SW 1271 (cell line): Measurements from ENCODE around the gene CUL9.

ENCODE experiments used
- DNase-seq, 2 experiments: peaks; one replicate each; lab custom pipeline; 2025; lab: John Stamatoyannopoulos, UW

Gene CUL9

GRCh38 chr6:43257367-43258145 is 75.6 kb downstream of the CUL9 start:
- no peak for DNase-seq

DNA sequence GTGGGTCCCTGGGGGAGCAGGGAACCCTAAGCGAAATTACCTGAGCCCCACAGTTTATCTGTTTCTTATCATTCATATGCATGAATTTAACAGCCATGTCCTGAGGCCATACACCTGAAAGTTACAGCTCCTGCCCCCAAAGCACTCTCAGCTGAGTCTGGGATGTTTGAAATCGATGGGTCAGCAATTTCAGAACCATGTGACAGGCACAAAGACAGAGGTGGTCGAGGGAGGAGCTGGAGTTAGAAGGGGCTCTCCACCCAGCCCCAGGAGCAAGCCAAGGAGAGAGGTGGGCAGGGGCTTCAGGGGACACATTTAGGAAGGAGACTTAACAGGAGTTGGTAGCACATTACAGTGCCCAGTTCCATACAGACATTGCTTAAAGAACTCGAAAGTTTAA is 76.2 kb downstream of the CUL9 start:
- DNase-seq = no peak

DNA sequence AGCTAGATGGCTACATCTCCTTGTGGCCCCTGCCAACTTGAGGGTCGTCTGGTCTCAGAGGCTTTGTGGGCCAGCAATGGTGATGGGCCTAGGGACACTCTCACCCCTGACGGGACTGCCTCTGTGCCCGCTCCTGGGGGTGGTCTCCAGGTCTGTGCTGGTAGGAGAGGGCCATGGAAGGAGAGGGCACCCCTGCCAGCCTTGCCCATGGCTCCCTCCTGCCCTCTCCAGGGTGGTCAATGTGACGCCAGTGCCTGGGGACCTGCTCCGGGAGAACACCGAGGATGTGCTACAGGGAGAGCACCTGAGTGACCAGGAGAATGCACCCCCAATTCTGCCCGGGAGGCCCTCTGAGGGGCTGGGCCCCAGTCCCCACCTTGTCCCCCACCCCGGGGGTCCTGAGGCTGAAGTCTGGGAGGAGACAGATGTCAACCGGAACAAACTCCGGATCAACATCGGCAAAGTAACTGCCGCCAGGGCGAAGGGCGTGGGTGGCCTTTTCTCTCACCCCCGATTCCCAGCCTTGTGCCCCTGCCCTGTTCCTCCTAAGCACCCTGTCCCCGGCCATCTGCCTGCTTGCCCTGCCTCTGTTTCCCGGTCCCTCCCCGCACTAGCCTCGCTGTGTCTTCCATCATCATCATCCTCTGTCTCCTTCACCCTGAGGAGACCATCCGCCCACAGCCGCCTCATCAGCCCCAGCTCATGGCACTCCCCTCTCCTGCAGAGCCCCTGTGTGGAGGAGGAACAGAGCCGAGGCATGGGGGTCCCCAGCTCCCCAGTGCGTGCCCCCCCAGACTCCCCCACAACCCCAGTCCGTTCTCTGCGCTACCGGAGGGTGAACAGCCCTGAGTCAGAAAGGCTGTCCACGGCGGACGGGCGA is 77.1 kb downstream of the CUL9 start:
- DNase-seq = no peak

DNA sequence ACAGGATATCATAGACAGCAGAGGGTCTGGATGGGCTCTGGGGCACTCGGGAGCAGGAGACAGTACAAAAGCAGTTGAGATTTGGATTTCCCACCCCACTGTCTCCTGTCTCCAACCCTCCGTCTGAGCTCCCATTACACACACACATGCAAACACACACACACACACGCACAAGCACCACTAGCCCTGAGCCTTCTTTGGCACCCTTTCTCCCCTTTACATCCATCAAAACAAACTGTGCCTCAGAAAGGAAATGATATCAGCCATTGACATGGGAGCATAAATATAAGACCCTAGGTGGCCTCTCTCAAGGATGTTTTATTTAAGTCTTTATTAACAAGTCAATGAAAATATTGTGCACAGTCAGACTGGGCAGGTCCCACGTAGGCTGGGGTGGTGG is 78.8 kb downstream of the CUL9 start:
- no peak for DNase-seq

GRCh38 chr6:43261198-43261597 is 79.2 kb downstream of the CUL9 start:
- DNase-seq = no peak

DNA sequence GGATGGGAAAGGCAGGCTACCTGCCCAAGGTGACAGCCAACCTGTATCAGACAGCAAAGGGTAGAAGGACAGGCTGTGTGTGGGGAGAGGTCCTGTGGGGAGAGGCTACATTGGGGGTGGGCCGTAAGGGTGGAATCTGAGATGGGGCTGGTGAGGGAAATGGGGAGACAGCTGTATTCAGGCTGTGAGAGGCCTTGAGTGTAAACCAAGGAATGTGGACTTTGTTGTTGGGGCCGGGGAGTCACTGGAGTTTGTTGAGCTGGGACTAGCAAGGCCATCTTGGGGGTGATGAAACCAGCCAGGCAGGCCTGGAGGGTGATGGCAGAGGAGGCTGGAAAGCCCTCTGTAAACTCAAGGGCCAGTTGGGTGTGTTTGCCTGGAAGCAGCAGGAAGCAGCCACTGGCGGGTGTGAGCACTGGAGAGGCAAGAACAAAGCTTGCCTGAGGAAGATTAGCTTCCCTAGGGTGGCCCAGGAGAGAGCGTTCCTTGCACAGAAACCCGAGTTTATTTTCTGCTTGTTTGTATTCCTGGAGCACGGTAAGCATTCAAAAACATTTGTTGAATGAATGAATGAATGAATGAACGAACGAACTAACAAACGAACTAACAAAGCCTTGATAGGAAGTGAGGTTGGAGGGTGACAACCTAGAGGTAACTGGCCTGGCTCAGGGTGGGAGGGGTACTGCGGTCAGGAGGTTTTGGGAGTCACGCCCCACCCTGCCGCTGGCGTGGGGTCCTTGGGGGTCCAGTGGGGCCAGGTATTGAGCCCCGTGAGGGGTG is 80.2 kb downstream of the CUL9 start:
- no peak for DNase-seq

DNA sequence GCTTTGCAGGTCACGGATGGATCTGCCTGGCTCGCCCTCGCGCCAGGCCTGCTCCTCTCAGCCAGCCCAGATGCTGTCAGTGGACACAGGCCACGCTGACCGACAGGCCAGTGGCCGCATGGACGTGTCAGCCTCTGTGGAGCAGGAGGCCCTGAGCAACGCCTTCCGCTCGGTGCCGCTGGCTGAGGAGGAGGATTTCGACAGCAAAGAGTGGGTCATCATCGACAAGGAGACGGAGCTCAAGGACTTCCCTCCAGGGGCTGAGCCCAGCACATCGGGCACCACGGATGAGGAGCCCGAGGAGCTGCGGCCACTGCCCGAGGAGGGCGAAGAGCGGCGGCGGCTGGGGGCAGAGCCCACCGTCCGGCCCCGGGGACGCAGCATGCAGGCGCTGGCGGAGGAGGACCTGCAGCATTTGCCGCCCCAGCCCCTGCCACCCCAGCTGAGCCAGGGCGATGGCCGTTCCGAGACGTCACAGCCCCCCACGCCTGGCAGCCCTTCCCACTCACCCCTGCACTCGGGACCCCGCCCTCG is 80.9 kb downstream of the CUL9 start:
- no peak for DNase-seq

- peak; percentile 42 to 59 for DNase-seq
These were observed 81.5 kb downstream of the CUL9 start for GRCh38 chr6:43263314-43264178.

DNA sequence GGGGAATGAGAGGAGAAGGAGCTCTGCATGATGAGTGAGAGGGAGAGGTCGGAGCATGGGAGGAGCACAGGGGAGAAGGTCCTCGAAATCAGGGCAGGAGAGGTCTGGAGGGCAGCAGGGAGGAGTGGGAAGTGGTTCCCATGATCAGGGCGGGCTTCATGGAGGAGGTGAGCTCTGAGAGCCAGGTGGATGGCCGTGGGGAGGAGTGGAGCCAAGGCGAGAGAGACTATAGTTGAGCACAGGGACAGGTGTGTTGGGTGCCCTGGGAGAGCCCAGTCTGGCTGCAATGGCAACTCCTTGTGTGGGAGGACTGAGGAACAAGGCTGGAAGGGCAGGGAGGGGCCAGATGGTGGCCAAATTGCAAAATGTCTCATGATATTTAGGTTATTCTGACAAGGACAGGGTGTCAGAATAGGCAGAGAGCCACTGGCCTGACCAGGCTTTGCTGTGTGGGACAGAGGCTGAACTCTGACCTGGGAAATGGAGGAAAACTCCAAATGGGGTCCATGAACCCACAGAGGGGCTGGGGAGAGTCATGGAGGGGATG is 82.7 kb downstream of the CUL9 start:
- DNase-seq = no peak

- DNase-seq = no peak
These were observed 83.6 kb downstream of the CUL9 start for GRCh38 chr6:43265564-43265963.

- DNase-seq = no peak
These were observed 85.8 kb downstream of the CUL9 start for GRCh38 chr6:43267619-43268354.

GRCh38 chr6:43268355-43268700 is 86.3 kb downstream of the CUL9 start:
- no peak for DNase-seq

- DNase-seq = no peak
These were observed 86.8 kb downstream of the CUL9 start for GRCh38 chr6:43268782-43269272.

GRCh38 chr6:43269273-43270007 is 87.4 kb downstream of the CUL9 start:
- no peak for DNase-seq

- no peak for DNase-seq
These were observed 89.3 kb downstream of the CUL9 start for GRCh38 chr6:43271103-43271815.

DNA sequence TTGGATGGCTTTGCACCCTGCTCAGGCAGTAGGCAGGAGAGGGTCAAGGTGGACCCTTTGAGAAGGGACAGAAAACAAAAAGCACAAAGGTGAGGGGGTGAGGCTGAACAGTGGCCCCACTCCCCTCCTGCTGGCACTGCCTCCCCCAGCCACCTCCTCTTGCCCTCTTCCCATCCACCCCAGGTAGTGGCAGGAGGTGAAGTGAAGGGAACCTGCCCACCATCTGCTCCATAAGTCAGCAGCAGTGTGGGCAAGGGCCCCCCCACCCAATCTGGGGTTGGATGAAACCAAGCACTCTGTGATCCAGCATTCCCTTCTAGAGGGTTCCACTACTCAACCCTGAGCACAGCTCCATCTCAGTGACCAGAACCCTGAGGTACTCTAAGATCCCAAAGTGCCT is 89.9 kb downstream of the CUL9 start:
- no peak for DNase-seq

GRCh38 chr6:43273707-43274106 is 91.7 kb downstream of the CUL9 start:
- DNase-seq = no peak
